GM06990 (cell line): ENCODE data around the gene LYSMD2.
A peak's percentile ranks its signal among the peaks of the same experiment; 100 is the strongest.

Experiments used
- DNase-seq: peaks from one replicate; pipeline ENCODE4 v3.0.0-alpha.2; 2011; ENCODE audit not compliant: insufficient read length; ENCODE audit errors: extremely low read depth
- H3K27me3 ChIP-seq: replicated peaks from 2 replicates; pipeline ENCODE4 v1.6.0; 2011; ENCODE audit warnings: low read length; ENCODE audit not compliant: control insufficient read depth, insufficient read depth
- H3K36me3 ChIP-seq: 2 replicates; pipeline ENCODE4 v1.5.1; 2011; ENCODE audit warnings: low read length; ENCODE audit not compliant: control insufficient read depth, insufficient read depth
- H3K4me3 ChIP-seq: replicated peaks from 2 replicates; pipeline ENCODE4 v1.5.1; 2011; ENCODE audit warnings: low read depth, mild to moderate bottlenecking, control low read depth, low read length
- CTCF ChIP-seq: IDR thresholded peaks from 2 replicates; pipeline ENCODE4 v1.5.1; 2011; ENCODE audit warnings: low read length, control low read depth, mild to moderate bottlenecking, inconsistent platforms; ENCODE audit not compliant: insufficient read depth, poor library complexity, severe bottlenecking

Gene LYSMD2

GRCh38 chr15:51751697-51752683, 14.5 kb upstream of the LYSMD2 start:
- Histone ChIP-seq H3K4me3 (peak overlapping the region; percentile 81), H3K36me3 (no peaks in the 10 kb centered on the region), H3K27me3 (no peaks in the 10 kb centered on the region)
- no peak for TF ChIP-seq CTCF
- DNase-seq, result peak; percentile 47

GRCh38 chr15:51750792-51751696, 13.6 kb upstream of the LYSMD2 start, which contains the start of gene TMOD2:
Gene TMOD2 (plus strand): TSS chr15:51751597. CDS start chr15:51766442, 14,845 bp downstream.
- Histone ChIP-seq H3K36me3 (no peaks in the 10 kb centered on the region), H3K4me3 (peak within 1 kb of the TSS; percentile 81), H3K27me3 (no peaks in the 10 kb centered on the region)
- no peak for TF ChIP-seq CTCF
- peak; percentile 82 for DNase-seq

- no peaks in the 10 kb centered on the region for H3K27me3 ChIP-seq
- no peaks in the 10 kb centered on the region for H3K36me3 ChIP-seq
- TF ChIP-seq CTCF, result no peak
- DNase-seq, result no peak
- H3K4me3 ChIP-seq, result no peak overlapping the region; the same call in 1 of the 2 replicates
These were observed 12.7 kb upstream of the LYSMD2 start for GRCh38 chr15:51750186-51750585.

- no peaks in the 10 kb centered on the region for H3K27me3 ChIP-seq
- no peak for TF ChIP-seq CTCF
- DNase-seq, result no peak
These were observed 11.9 kb upstream of the LYSMD2 start for GRCh38 chr15:51749307-51749706.

GRCh38 chr15:51739061-51739712, 1.7 kb upstream of the LYSMD2 start:
- Histone ChIP-seq H3K4me3 (no peak overlapping the region), H3K36me3 (no peaks in the 10 kb centered on the region), H3K27me3 (no peaks in the 10 kb centered on the region)
- no peak for DNase-seq
- no peak for TF ChIP-seq CTCF

More at GRCh38 chr15:51749307-51749706, 11.9 kb upstream of the LYSMD2 start:
- no peaks in the 10 kb centered on the region for H3K36me3 ChIP-seq
- no peak overlapping the region for H3K4me3 ChIP-seq
